Stimulated activated CD4-positive, alpha-beta T cell treated with anti-CD3 and anti-CD28 coated beads, Interleukin-12 subunit alpha, Interleukin-12 subunit beta, amount 100 ng/mL, for 4 hours (primary cell): ENCODE measurements around the gene ADAMTS12.

ENCODE experiments used
- DNase-seq: peaks from one replicate; pipeline ENCODE4 v3.0.0-alpha.2; 2020

ADAMTS12 gene

DNA sequence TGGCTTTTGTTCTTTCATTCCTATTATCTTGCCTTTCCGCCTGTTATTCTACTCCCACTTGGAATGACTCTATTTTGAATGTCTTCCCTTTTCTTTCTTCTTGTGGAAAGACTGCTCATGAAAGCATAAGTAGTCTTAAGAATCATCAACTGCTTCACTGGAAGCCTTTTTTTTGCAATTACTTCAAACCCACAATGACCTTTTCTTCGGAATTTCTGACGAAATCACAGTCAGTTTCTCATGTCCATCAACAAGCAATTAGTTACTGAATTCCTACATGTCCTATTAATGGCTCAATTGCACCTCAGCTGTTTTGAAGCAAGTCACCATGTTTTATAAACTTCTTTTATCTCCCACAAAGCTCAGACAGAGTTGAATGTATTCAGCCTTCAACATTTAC is 254.8 kb downstream of the ADAMTS12 start:
- DNase-seq: no peak

DNA sequence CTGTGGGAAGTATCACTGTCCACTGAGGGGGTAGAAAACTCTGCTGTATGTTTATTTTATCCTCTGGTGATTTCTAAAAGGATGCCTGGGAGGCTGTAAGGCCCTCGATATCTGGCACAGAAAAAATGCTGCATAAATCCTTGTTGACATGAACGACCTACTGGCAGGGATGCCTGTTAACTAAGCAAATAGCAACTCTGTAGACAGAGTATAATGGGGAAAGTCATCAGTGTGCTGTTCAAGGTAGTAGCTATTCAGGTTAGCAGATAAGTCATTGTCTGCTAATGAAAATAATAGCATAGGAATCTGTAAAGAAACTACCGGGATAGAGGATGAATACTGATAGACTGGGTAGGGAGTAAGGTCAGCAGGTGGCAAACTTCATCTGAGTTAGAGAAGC is 256.2 kb downstream of the ADAMTS12 start:
- DNase-seq: no peak

DNA sequence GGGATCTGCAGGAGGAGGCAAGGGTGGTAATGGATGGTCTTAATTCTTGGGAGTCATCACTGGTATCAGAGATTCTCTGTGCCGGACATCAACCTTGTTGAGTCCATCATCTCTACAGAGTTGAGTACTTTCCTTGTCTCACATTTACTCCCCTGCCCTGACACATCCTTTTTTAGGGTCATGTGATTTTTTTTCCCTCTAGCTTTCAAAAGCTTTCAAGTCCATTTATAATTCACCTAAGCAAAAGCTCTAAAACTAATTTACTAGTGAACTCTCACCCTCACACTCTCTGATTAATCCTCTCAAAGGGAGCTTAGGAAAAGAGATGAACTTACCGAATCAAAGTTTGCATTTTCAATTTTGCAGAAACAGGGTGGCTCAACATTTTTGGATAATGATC is 258.1 kb downstream of the ADAMTS12 start:
- DNase-seq: no peak

DNA sequence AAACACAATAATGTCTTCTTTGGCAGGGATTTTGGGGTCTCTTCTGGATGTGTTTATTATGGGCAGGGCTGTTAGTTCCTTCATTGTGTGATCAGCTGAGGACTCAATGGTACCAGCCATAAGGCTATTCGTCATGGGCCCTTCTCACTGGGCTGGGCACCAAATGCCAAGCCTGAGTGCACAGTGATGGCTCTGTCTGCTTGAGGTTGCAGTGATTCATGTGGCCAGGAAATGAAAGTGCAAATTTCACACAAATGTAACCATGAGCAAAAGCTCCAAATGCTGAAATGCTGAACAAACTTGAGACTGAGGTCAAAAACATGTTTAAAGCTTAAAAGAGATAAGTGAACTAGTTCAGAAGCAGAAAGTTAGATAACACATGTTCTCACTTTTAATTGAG is 260.0 kb downstream of the ADAMTS12 start:
- DNase-seq: no peak

DNA sequence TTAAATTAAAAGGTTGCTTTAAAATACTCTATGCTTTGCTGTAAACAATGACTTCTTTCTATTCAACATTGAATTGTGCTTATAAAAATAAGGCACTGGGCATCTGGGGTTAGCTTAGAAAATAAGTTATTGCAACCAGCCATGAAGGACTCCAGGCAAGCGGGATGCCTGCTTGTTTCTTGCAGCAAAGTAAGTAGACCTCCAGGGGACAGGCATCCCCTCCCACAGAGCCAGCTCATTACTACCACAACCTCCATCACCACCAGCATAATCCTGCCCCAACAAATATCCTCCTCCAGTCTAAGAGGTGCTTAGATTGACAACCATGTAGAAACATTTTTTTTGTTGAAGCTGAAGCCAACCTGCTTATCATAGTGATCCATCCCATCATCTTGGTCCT is 260.7 kb downstream of the ADAMTS12 start:
- DNase-seq: no peak

DNA sequence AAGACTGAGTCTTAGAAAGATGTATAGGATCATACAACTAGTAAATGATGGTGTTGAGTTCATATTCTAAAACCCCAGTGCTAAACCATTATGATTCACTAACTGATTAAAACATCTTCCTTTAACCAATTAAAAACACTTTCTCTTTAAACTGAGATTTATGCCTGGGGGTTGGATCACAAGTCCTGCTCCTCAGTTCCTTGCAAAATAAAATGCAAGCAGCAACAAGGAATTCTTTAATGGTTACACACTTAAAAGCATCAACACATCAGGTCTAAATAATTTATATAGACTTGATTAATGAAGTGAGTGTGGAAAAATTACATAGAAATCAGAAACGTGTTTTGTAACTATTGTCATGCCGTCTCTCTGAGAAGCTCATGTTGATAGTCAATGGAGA is 261.8 kb downstream of the ADAMTS12 start:
- DNase-seq: no peak

DNA sequence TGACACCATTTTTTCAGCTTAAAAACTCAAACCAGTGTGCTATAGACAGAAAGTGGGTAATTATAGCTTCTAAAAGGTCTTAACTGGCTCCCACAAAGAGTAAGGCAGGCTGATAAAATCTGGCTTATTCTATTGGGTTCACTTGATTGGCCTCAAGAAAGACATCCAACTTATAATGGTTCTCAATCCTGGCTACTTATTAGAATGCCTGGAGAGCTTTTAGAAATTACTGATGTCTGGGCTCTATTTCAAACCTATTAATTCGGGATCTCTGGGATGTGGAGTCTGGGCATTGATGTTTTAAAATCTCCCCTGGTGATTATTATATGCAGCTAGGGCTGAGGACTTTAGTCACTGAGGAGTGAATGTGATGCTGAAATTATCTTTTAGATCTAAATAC is 263.0 kb downstream of the ADAMTS12 start:
- DNase-seq: no peak

DNA sequence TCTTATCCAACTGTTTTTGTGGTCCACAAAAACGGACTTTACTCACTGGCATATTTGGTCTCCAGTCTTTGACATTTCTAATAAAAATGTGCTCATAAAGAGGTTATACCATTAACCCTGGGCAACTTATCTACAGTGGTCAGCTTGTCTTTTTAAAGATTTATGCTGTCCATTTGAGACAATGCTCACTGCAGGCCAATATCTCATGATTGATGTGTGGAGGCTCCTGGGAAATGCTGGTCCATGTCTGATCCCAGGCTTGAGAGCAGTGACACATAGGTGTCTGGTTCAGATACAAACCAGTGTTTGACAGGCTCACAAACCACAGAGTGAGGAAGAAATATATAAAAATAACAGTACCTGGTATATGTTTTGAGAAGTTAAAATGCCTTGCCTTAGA is 270.3 kb downstream of the ADAMTS12 start:
- DNase-seq: no peak

DNA sequence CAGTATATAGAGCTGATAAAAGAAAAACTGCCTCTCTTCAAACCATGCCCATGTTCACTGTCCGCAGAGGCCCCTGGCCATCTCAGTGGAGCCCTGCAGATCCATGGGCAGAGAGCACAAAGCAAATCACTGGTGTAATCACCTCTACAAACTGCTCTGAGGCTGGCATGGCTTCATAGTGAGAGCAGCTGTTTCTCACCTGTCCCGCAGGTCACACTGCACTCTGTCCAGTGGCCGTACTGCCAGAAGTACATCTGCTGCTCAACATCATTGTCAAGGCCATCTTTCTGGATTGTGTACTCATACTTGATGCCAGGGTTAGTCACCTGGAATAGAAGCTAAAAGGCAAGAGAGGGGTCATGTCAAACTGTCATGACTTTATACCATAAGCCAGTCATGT is 277.8 kb downstream of the ADAMTS12 start:
- DNase-seq: no peak

DNA sequence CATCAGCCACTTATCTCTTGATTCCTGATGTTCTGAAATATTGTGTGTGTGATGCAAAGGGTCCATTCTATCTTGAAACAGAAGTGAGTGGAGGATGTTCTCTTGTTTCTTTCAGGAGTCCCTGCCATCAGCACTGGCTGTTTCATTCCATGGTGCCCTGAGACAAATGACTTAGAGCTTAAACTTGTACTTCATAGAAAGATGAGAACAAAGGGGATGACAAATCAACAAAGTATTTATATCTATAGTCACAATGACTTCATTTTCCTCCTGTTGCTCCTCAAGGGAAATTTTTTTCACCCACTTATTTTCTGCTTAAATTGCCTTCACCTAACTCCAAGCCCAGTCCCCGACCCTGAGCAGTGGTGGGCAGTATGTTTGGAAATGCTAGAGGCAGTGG is 279.4 kb downstream of the ADAMTS12 start:
- DNase-seq: no peak

DNA sequence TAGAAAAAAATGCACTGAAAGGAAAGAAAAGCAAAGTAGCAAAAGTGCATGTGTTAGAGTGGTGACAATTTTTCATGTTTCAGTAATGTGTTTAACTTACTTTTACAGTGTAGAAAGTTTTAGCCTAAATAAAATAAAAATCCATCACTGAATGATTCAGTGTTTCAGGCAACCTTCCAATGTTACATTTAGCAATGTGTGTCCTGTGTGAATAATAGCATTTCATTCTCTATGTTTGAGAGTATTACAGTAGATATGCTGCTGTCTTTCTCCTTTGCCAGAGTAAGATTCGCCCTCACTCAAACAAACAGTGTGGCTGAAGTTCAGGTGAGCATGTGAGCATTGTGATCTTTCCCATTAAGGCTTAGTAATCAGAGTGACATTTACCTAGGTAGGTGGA is 279.9 kb downstream of the ADAMTS12 start:
- no peak for DNase-seq

DNA sequence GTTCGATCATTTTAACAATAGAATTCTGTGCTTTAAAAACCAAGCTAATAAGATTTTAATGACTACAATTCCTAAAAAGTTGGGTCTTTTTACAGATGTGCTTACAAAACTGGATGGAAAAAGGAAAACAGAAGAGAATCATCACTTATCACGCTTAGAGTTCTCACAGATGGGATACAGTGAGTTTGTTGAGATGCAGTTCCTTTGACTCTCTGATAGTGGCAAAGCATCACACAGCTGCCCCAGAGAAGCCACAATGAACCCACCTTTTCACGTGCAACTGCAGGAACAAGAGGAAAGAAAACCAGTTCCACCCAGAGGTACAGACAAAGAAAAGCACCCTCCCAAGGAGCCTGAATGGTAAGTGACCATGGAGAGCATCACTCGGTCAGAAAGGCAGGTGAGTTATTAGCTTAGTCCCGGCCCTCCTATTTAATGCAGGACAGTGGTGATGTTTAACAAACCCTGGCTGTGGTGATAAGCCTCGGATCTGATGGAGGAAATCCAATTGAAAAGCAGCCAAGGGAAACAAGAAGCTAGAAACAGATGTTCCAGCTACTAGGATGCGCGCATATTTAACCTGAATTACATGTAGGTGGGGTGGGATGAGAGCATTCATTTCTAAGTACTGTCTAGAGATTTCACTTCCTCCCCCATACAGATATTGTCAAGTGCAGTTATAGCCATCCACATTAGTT is 283.3 kb downstream of the ADAMTS12 start:
- no peak for DNase-seq

DNA sequence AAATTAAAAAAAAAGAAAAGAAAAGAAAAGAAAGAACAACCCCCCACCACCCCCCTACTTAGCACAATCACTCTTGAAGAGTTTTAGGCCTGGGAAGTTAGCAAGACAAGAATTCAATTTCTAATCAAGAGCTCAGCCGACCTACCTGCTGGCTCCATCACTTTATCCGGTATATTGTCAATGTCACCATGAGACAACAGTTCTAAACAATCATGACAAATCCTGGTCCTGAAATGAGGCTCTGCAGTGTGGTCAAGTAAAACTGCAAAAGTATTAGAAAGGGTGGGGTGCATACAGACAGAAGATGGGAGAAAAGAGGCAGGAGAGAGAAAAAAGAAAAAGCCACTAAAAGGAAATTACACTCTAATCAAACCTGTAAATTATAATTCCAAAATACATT is 287.3 kb downstream of the ADAMTS12 start:
- no peak for DNase-seq

DNA sequence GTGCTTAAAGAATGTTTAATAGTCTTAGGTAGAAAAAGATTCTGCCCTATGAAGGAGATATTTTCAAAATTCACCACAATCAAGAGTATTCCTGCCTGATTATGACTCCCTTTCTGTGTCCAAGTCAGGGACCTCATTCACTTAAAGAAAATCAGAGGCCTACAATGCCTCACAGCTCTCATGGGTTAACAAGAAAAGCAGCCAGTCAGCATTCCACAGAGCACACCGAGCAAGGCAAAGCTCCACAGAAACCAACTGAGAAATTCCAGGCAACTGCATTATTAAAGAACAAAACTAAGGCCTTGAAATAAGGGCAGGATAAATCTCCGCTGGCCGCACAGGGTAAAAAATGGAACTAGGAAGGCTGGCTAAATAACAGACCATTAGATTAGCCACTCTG is 289.9 kb downstream of the ADAMTS12 start:
- no peak for DNase-seq

DNA sequence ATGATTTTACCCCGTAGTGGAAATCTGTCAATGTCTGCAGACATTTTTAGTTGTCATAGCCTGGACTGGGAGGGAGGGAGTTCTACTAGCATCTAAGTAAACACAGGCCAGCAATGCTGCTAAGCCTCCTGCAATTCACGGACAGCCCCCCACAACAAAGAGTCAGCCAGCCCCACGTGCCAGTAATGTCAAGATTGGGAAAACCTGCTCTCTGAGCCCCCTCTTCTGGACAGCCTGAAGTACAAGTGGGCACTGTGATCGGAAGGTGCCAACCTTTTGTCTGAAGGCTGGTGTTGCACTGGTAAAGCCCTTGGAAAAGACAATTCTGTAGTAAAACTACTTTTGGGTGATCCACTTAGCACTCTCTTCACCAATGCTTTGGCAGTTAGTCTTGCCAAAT is 296.5 kb downstream of the ADAMTS12 start:
- DNase-seq: no peak

DNA sequence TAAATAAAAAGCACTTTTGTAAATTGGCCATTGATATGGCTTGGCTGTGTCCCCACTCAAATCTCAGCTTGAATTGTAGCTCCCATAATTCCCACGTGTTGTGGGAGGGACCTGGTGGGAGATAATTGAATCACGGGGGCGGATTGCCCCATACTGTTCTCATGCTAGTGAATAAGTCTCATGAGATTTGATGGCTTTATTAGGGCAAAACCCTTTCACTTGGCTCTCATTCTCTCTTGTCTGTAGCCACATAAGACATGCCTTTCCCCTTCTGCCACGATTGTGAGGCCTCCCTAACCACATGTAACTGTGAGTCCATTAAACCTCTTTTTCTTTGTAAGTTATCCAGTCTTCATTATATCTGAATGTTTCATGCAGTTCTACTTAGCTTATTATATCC is 297.8 kb downstream of the ADAMTS12 start:
- no peak for DNase-seq

DNA sequence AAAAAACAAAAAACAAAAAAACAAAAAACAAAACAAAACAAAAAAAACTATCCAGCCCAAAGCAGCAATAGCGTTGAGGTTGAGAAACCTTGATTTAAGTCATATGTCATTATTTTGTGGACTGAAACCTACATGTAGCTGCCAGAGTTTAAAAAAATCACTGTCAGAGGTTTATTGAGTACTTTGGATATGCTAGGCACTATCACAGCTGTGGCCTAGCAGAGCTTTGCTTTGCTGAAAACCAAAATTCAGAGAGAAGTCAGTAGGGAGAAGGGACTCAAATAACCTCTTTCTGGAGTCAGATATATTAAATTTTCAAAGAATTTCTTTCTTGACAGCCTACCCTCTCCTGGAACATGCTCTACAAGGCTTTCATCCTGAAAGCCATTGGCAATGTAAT is 299.5 kb downstream of the ADAMTS12 start:
- no peak for DNase-seq

DNA sequence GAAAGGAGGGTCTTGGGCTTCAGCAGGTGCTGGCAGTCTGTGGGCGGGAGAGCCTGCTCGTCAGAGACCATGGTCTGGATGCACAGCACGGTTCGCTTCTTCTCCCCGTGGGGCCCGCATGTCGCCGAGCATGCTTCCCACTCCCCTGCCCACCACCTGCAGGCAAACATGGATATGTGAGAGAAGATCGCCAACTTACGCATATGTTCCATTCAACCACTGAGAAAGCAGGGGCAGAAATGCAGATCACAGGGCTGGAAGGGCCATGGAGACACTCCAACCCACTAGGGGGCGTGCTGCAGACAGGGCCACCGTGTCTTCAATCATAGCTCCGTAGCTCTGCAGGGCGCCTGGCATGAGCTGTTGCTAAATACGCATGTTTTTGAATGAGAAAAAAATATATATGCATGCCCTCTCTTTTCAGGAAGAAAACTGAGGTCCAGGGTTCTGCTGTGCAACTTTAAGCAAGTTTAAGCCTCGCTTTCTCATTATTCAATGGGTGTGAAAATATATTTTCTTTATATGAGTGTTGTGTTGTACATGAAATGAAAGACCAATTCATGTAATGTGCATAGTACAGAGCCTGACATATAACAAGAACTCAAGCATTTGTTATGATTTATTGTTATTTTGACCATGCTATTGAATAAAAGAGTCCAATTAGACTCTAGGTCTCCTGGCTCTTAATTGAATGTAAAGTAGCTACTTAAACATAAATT is 303.0 kb downstream of the ADAMTS12 start:
- peak; percentile 30 for DNase-seq

DNA sequence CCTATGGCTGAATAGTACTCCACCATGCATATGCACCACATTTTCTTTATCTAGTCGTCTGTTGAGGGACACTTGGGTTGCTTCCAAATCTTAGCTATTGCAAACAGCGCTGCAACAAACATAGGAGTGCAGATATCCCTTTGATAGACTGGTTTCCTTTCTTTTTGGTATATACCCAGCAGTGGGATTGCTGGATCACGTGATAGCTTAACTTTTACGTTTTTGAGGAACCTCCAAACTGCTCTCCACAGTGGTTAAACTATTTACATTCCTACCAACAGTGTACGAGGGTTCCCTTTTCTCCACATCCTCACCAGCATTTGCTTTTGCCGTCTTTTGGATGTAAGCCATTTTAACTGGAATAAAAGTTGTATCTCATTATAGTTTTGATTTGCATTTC is 308.5 kb downstream of the ADAMTS12 start:
- DNase-seq: no peak

DNA sequence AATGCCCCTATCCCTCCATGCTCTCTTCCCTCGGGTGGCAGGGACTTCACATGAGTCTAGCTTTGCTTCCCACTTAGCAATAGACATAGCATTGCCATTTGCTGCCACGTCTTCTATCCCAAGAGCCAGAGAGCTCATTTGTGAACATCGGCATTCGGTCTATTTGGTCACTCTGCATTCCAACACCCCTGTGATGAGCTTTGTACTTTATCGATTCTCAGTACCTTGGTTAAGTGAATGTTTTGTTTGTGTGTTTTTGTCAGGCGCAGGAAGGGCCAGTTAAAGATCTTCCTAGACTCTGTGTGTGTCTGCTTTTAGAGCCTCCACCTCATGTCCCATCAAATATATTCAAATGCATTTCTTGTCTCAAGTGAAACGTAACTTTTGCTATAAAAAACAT is 309.4 kb downstream of the ADAMTS12 start:
- no peak for DNase-seq

DNA sequence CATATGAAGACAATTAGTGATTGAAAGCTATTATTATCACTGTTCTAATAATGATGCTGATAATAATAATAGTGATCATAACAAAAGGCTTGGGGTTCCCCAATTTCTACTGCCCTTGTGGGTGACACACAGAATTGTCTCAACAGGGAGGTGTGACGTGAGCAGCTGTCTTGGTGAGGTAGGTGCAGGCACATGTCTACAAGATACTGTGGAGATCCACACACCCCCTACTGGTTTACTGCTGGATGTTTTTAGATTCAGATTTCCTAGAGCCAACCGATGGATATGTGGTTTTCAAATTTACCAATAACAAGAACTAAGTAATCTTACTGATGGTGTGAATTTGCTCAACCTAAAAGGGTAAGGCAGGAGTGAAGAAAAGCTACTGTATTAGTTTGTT is 312.0 kb downstream of the ADAMTS12 start:
- DNase-seq: no peak

DNA sequence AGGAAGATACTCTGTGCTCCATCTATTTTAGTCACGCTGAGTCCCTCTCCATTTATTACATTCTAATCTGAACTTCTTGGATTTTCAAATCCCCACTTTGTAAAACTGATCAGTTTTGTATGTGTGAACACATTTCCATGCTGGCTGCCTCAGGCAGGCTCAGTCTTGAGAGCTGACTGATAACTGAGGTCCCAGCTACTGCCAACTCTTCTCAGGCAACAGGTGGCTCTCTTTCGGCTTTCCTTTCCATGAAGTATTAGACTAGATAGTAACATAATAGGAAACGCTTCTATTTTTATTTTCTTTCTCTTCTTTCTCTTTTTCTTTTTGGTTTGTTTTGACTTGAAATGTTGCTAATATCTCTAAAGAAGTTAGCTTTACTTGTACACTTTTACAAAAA is 312.6 kb downstream of the ADAMTS12 start:
- no peak for DNase-seq

DNA sequence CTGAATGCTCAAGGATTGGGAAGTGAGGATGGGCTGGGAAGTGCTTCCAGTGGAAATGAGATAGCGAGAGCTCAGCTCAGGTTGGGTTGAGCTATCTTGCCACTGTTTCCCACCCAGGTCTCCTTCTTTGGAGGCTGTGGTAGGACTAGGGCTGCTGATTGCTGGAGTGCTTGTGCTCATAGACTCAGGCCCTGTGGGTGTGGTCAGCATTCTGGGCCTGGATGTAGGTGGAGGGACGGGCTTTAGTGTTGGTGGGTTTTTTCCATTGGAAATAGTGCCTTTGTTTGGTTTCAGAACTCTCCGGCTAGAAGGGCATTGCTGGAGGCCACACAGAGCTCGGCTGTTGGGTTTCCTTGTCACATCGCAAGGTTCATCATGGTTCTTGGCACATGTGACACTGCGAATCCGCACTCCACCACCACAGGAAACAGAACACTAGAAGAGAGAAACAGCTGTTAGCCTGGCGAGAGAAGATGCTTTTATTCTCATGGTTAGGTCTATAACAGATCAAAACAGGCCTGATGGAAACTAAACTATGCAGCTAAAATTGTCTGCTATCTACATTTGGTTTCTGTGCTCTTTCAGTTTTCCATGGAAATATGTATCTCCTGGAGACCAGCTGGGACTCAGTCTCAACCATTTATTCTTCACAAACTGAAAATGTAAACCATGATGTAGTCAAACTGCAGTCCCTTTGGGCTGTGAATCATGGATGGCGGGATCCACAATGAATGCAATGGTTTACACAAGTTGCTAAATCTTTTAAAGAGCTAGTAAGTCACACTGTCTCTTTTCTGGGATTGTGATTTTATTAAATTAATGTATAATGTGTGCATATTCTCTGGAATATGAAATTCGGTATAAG is 314.8 kb downstream of the ADAMTS12 start:
- no peak for DNase-seq

DNA sequence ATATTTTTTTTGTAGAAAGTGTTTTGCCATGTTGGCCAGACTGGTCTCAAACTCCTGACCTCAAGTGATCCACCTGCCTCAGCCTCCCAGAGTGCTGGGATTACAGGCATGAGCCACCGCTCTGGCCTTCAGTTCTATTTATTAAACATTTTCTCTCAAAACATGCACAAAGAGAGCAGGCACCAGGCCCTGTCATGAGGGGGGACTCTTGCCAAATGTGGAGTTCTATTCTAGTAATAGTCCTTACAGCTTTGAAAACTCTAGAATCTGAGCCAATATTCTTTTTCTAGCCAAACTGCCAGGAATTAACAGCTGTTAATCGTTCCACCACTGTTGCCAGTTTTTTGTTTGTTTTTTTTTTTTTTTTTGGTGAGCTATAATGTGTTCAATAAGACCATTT is 326.5 kb downstream of the ADAMTS12 start:
- no peak for DNase-seq
